GM12878 (cell line): ENCODE measurements around the gene PAPPA. TPM values are rescaled to one million over a fixed set of nuclear protein-coding genes. Genes with fewer than 3 reads are reported as not detected.

Experiments
- ATAC-seq: fragments of 200-7000 bp; cut with Tn5 transposase; 3 replicates; pipeline ENCODE4 v1.9.1; 2020; ENCODE audit warnings: mild to moderate bottlenecking, moderate library complexity
- BruUV-seq: library from RNA; stranded (reverse); fragments of 400-500 nt; replicated peaks from 2 replicates; lab custom pipeline; 2021; lab: Mats Ljungman, UMichigan
- CTCF ChIA-PET: fragments of 300-600 bp; sonication (Branson Sonifier 250); formaldehyde crosslinking; extraction: SDS; loops from one replicate; lab custom pipeline; 2021; ENCODE audit warnings: inconsistent platforms; lab: Yijun Ruan, JAX
- POLR2A ChIA-PET: fragments of 350-600 bp; formaldehyde crosslinking; extraction: SDS; loops from one replicate; lab custom pipeline; 2021; ENCODE audit warnings: inconsistent platforms; lab: Charles Lee
- RAD21 ChIA-PET: fragments of 300-600 bp; sonication (Branson Sonifier 250); formaldehyde crosslinking; loops from one replicate; lab custom pipeline; 2023; ENCODE audit warnings: antibody characterized with exemption; ENCODE audit not compliant: unreplicated experiment; lab: Charles Lee
- SMC1A ChIA-PET: fragments of 300-600 bp; sonication (Branson Sonifier 250); formaldehyde crosslinking; loops from one replicate; lab custom pipeline; 2023; ENCODE audit not compliant: unreplicated experiment, uncharacterized antibody; lab: Charles Lee
- DNase-seq: peaks from one replicate; pipeline ENCODE4 v3.0.0-alpha.2; 2011; ENCODE audit warnings: low read depth, low spot score
- FAIRE-seq: peaks from 3 replicates; lab custom pipeline; 2011; peaks lifted over from hg19 to GRCh38; lab: Jason Lieb, UNC
- H2AFZ ChIP-seq: 2 replicates; pipeline ENCODE4 v1.6.0; 2011; ENCODE audit warnings: low read depth, low read length, control low read depth; ENCODE audit not compliant: control insufficient read depth
- H3K27ac ChIP-seq: 2 replicates; pipeline ENCODE4 v1.5.1; 2011; ENCODE audit warnings: control low read depth; ENCODE audit not compliant: control insufficient read depth, insufficient read depth
- H3K27me3 ChIP-seq, 2 experiments: replicated peaks in 1 of 2; 2 replicates each; pipeline versions ENCODE4 v1.6.0 to v1.6.1; 2011; ENCODE audit warnings: low read length in 1 of 2; ENCODE audit not compliant: control insufficient read depth in 2 of 2, insufficient read depth in 2 of 2
- H3K36me3 ChIP-seq, 2 experiments: 2 replicates each; pipeline ENCODE4 v1.5.1; 2011; ENCODE audit warnings: low read length in 1 of 2; ENCODE audit not compliant: control insufficient read depth in 2 of 2, insufficient read depth in 2 of 2
- H3K4me1 ChIP-seq: 2 replicates; pipeline ENCODE4 v1.6.1; 2011; ENCODE audit warnings: mild to moderate bottlenecking, low read length, moderate library complexity, mixed read lengths; ENCODE audit not compliant: control insufficient read depth, insufficient read depth
- H3K4me2 ChIP-seq: 2 replicates; pipeline ENCODE4 v1.6.0; 2011; ENCODE audit warnings: control low read depth; ENCODE audit not compliant: control insufficient read depth, insufficient read depth
- H3K4me3 ChIP-seq: fragments of 200-600 bp; sonication (generic); 2 replicates; pipeline ENCODE4 v1.5.1; 2016
- H3K79me2 ChIP-seq: 2 replicates; pipeline ENCODE4 v1.6.0; 2011; ENCODE audit warnings: low read length; ENCODE audit not compliant: control insufficient read depth, insufficient read depth
- H3K9ac ChIP-seq: 2 replicates; pipeline ENCODE4 v1.8.0; 2011; ENCODE audit warnings: low read length, control low read depth, mixed read lengths; ENCODE audit not compliant: control insufficient read depth, insufficient read depth
- H3K9me3 ChIP-seq: replicated peaks from 3 replicates; pipeline ENCODE4 v1.5.1; 2011; ENCODE audit warnings: mild to moderate bottlenecking, low read length; ENCODE audit not compliant: control insufficient read depth, insufficient read depth
- H4K20me1 ChIP-seq: 2 replicates; pipeline ENCODE4 v1.6.0; 2011; ENCODE audit not compliant: control insufficient read depth, insufficient read depth
- BRCA1 ChIP-seq: IDR thresholded peaks from 2 replicates; pipeline ENCODE4 v1.6.1; 2011; ENCODE audit warnings: low read depth, low read length, improper control_type of control experiment
- EGR1 ChIP-seq, 2 experiments: IDR thresholded peaks; 1 replicate in 1 of 2; 2 replicates in 1 of 2; pipeline ENCODE4 v1.6.1; 2011 to 2012; ENCODE audit warnings: low read depth in 2 of 2, low read length in 2 of 2, borderline replicate concordance in 1 of 2, mild to moderate bottlenecking in 1 of 2, moderate library complexity in 1 of 2
- KLF5 ChIP-seq: fragments of 450-650 bp; IDR thresholded peaks from 2 replicates; pipeline ENCODE4 v1.6.1; 2014; ENCODE audit warnings: mild to moderate bottlenecking; ENCODE audit not compliant: partially characterized antibody
- MTA2 ChIP-seq: fragments of 450-650 bp; IDR thresholded peaks from 2 replicates; pipeline ENCODE4 v1.6.1; 2016; ENCODE audit warnings: low read depth, mild to moderate bottlenecking, moderate library complexity
- MXI1 ChIP-seq: fragments of 150-350 bp; IDR thresholded peaks from 2 replicates; pipeline ENCODE4 v1.6.1; 2011; ENCODE audit warnings: low read depth, mild to moderate bottlenecking, inconsistent platforms, low read length, improper control_type of control experiment
- NFYB ChIP-seq: IDR thresholded peaks from 2 replicates; pipeline ENCODE4 v1.6.1; 2011; ENCODE audit warnings: low read depth, mild to moderate bottlenecking, low read length, improper control_type of control experiment, moderate library complexity; ENCODE audit not compliant: insufficient read depth
- NR2C2 ChIP-seq: IDR thresholded peaks from 2 replicates; pipeline ENCODE4 v1.6.1; 2011; ENCODE audit warnings: borderline replicate concordance, low read depth; ENCODE audit not compliant: control insufficient read depth, insufficient read length
- RFX5 ChIP-seq: IDR thresholded peaks from 2 replicates; pipeline ENCODE4 v1.6.1; 2011; ENCODE audit warnings: low read depth, low read length, improper control_type of control experiment
- RUNX3 ChIP-seq: IDR thresholded peaks from 2 replicates; pipeline ENCODE4 v1.6.1; 2012; ENCODE audit warnings: low read length, inconsistent platforms
- SIN3A ChIP-seq: IDR thresholded peaks from 2 replicates; pipeline ENCODE4 v1.6.1; 2012; ENCODE audit warnings: low read depth, low read length, improper control_type of control experiment
- TCF12 ChIP-seq: IDR thresholded peaks from 2 replicates; pipeline ENCODE4 v1.6.1; 2011; ENCODE audit warnings: low read depth, mild to moderate bottlenecking, low read length
- TCF7 ChIP-seq: IDR thresholded peaks from 2 replicates; pipeline ENCODE4 v1.6.1; 2014; ENCODE audit warnings: antibody characterized with exemption, borderline replicate concordance
- YBX1 ChIP-seq: fragments of 450-650 bp; IDR thresholded peaks from 2 replicates; pipeline ENCODE4 v1.6.1; 2016; ENCODE audit warnings: antibody characterized with exemption
- ZNF384 ChIP-seq: IDR thresholded peaks from 2 replicates; pipeline ENCODE4 v1.6.1; 2012; ENCODE audit warnings: low read depth, mild to moderate bottlenecking, low read length, improper control_type of control experiment, borderline replicate concordance
- WGBS: methylation state at CpG from one replicate; pipeline ENCODE4 v1.1.6; 2016; ENCODE audit warnings: low lambda C conversion rate; ENCODE audit not compliant: insufficient replicate concordance, insufficient coverage; ENCODE audit errors: missing lambda C conversion rate; 5-methylcytosine and 5-hydroxymethylcytosine counted together
- in situ Hi-C: fragments of 300-500 bp; cut with MboI; formaldehyde crosslinking; loops from 9 replicates; pipeline ENCODE4 v1.14.3; 2018; ENCODE audit warnings: mixed read lengths
- intact Hi-C: fragments of 100-400 bp; cut with micrococcal nuclease; formaldehyde crosslinking; loops from one replicate; pipeline ENCODE4 v1.14.2; 2022; ENCODE audit not compliant: unreplicated experiment
- polyA plus RNA-seq, 11 experiments: library from polyadenylated mRNA; depleted of rRNA in 4 of 11; unstranded in 6 of 11; stranded (reverse) in 5 of 11; fragments of >200 nt; fragmentation: Nextera tagmentation in 4 of 11; fragmentation: Illumina TruSeq in 1 of 11; extraction: Ambion mirVana in 4 of 11; extraction: Trizol in 1 of 11; gene quantifications; 1 replicate in 1 of 11; 2 replicates in 10 of 11; pipeline versions ENCODE4 v1.2.1 to v1.2.3, GENCODE V29; 2011 to 2016; ENCODE audit warnings: inconsistent platforms in 2 of 11, missing spikeins in 2 of 11, low read depth in 1 of 11
- total RNA-seq, 4 experiments: library from RNA; depleted of rRNA in 3 of 4; stranded (reverse); fragments of >200 nt in 3 of 4; fragmentation: Illumina TruSeq in 1 of 4; extraction: Trizol in 1 of 4; gene quantifications; 2 replicates each; pipeline versions ENCODE4 v1.2.1 to v1.2.3, GENCODE V29; 2013 to 2021
- TF ChIP-seq, protein P1 (sequence below): IDR thresholded peaks from 2 replicates; pipeline ENCODE4 v1.6.1; 2012; ENCODE audit warnings: low read length, inconsistent platforms
- TF ChIP-seq, protein P2 (sequence below): fragments of 450-650 bp; IDR thresholded peaks from 2 replicates; pipeline ENCODE4 v1.6.1; 2017; ENCODE audit warnings: antibody characterized with exemption, mild to moderate bottlenecking, moderate library complexity

Gene PAPPA
- total and polyA plus RNA-seq, 10 of the 15 experiments (the other 5 are each of a cell fraction or from before 2014, with no cell fraction given): under 0.01 to 0.19 (median 0.02) TPM; not detected in 4

DNA sequence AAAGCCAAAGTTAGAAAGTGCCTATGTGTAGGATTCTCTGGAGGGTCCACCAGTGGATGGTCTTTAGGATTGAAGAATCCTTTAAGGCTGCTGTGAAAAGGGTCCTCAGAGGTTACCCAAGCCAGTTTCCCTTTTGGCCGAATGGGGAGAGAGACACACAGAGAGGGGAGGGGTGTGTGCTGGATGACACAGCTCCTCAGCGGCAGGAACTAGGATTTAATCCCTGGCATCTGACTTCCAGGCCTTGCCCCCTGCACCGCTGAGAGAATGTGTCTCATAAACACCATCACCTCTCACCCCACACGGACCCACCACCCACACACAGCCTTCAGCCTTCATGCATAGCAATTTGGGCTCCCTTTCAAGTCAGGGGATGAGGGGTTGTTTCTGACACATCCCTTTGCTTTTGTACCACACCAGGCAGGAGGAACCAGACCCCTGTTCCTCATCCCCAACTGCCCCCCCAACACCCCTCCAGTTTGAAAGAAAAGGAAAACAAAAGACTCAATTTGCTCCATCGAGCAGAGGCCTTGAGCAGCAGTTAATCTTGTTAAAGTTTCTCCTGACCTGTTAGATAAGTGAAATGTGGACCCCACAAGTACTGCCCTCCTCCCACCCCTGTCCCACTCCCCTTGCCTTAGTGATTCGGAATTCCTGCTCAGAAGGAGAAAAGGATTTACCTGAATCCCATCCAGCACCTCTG, 4.0 kb downstream of the PAPPA start (continued):
- TF ChIP-seq, protein P1, sequence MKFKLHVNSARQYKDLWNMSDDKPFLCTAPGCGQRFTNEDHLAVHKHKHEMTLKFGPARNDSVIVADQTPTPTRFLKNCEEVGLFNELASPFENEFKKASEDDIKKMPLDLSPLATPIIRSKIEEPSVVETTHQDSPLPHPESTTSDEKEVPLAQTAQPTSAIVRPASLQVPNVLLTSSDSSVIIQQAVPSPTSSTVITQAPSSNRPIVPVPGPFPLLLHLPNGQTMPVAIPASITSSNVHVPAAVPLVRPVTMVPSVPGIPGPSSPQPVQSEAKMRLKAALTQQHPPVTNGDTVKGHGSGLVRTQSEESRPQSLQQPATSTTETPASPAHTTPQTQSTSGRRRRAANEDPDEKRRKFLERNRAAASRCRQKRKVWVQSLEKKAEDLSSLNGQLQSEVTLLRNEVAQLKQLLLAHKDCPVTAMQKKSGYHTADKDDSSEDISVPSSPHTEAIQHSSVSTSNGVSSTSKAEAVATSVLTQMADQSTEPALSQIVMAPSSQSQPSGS: no peak
- no peak for TF ChIP-seq NR2C2
- no peak for TF ChIP-seq SIN3A
- no peak for TF ChIP-seq EGR1 (IDR thresholded peaks at IDR 0.05; ENCODE audit: borderline replicate concordance in 1 of 2, low read depth in 2 of 2, low read length in 2 of 2)
- TF ChIP-seq MXI1: no peak

DNA sequence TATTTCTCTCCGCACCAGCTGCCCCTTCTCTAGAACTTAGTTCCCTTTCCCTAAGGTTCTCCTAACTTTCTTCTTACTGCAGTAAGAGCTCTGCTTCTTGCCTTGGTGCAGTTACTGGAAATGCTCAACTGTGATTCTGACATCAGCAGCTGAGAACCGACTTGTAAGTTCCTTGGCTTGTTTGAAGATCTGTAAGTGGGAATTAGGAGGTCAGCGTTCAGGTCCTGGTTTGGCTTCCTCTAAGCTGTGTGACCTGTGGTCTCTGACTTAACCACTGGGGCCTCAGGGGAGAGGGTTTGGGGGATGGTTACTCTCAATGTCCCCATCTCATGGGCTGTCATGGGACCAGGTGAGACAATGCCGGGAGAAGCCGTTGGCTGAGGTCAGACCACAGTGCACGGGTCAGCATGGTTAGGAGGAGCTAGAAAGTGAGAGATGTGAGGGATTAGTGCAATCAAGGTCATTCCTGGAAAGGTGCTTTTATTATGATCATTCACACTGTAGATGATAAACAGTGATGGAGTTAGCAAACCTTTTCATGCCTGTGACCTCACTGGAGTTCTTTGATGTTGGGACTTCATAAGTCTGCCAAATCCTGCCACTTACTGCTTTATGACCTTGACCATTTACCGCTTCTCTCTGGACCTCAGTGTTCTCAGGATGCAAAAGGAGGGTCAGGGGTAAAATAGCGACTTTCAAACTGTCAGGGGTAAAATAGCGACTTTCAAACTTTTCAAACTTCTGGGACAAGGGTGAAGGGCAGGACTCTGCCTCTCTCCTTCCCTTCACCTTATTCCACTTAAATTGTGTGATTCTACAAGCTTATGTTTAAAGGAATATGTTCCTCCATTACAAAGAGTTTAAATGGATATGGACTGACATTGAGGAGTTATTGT, 7.3 kb downstream of the PAPPA start:
- TF ChIP-seq RUNX3 (no peak), KLF5 (no peak), MTA2 (no peak), BRCA1 (no peak), YBX1 (no peak), RFX5 (no peak), TCF12 (no peak), ZNF384 (no peak), NFYB (no peak), TCF7 (no peak)
- TF ChIP-seq, protein P2, sequence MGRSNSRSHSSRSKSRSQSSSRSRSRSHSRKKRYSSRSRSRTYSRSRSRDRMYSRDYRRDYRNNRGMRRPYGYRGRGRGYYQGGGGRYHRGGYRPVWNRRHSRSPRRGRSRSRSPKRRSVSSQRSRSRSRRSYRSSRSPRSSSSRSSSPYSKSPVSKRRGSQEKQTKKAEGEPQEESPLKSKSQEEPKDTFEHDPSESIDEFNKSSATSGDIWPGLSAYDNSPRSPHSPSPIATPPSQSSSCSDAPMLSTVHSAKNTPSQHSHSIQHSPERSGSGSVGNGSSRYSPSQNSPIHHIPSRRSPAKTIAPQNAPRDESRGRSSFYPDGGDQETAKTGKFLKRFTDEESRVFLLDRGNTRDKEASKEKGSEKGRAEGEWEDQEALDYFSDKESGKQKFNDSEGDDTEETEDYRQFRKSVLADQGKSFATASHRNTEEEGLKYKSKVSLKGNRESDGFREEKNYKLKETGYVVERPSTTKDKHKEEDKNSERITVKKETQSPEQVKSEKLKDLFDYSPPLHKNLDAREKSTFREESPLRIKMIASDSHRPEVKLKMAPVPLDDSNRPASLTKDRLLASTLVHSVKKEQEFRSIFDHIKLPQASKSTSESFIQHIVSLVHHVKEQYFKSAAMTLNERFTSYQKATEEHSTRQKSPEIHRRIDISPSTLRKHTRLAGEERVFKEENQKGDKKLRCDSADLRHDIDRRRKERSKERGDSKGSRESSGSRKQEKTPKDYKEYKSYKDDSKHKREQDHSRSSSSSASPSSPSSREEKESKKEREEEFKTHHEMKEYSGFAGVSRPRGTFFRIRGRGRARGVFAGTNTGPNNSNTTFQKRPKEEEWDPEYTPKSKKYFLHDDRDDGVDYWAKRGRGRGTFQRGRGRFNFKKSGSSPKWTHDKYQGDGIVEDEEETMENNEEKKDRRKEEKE: no peak

More for the DNA sequence above, 7.3 kb downstream of the PAPPA start:
- CTCF ChIA-PET: interaction anchor here (1.1 kb wide), 2 partner anchors 11 to 13 kb away, joined by 3 read pairs; no protein-coding TSS in a partner anchor
- Histone ChIP-seq H3K4me1 (no peaks in the 10 kb centered on the region), H3K9ac (no peak overlapping the region), H3K9me3 (no peaks in the 10 kb centered on the region), H3K36me3 (no peaks in the 10 kb centered on the region), H4K20me1 (no peaks in the 10 kb centered on the region), H3K4me3 (no peak overlapping the region), H3K79me2 (no peaks in the 10 kb centered on the region), H2AFZ (no peak overlapping the region), H3K4me2 (no peak overlapping the region), H3K27ac (no peak overlapping the region), H3K27me3 (no peaks in the 10 kb centered on the region; a peak in 1 of 4 replicates)
- FAIRE-seq: no peak
- intact Hi-C loops: loop anchor here (5.0 to 10.0 kb wide), 2 partner anchors 334 to 569 kb away; no protein-coding TSS in a partner anchor
- RAD21 ChIA-PET: no interaction called here
- no TSS peak for BruUV-seq
- WGBS: 47% methylated on average over 9 of the region's 9 CpGs
- in situ Hi-C loops: loop anchor here (5.0 to 10.0 kb wide), 2 partner anchors 411 to 566 kb away; no protein-coding TSS in a partner anchor
- SMC1A ChIA-PET: interaction anchor here (0.8 to 1.4 kb wide), 2 partner anchors 8 to 366 kb away, joined by 3 to 4 read pairs; no protein-coding TSS in a partner anchor
- ATAC-seq: no peak
- POLR2A ChIA-PET: interaction anchor here (0.6 kb wide), 1 partner anchor 1426 kb away, joined by 3 read pairs; no protein-coding TSS in a partner anchor
- DNase-seq: no peak
